ENCODE data around the gene SBNO2. TPM values are rescaled to one million over a fixed set of nuclear protein-coding genes. Genes with fewer than 3 reads are reported as not detected.
"Not testable (repeated sequence)": the region's sequence is repeated elsewhere in the genome, so short reads cannot be mapped to it uniquely, and the experiment has no call there.

The SBNO2 gene
- total and polyA plus RNA-seq, 7 experiments from 2014 or later, result 1.7 to 137 (median 93.5) TPM

- not testable (repeated sequence) for H3K4me3 ChIP-seq (ENCODE audit: low read length); H3K9me3 Mint-ChIP-seq; DNase-seq; H3K4me3 Mint-ChIP-seq; H3K27ac ChIP-seq (ENCODE audit: low read depth, low read length); H3K27me3 Mint-ChIP-seq; H3K4me1 Mint-ChIP-seq; H3K27me3 ChIP-seq (ENCODE audit: control insufficient read depth in 2 of 2, insufficient read depth in 2 of 2, low read length in 2 of 2); H3K9me3 ChIP-seq (ENCODE audit: control insufficient read depth in 2 of 3, low read length in 3 of 3); ATAC-seq; H3K4me1 ChIP-seq (ENCODE audit: control insufficient read depth in 2 of 2, insufficient read depth in 2 of 2, low read length in 2 of 2); H3K36me3 Mint-ChIP-seq
- H3K27ac Mint-ChIP-seq, result peak overlapping the region in 3 of 9 donors; percentile 31 to 79 (median 69)
- ChIA-PET POLR2A (interaction anchor here (3.4 kb wide), 1 partner anchor 78 kb away, joined by 27 read pairs; no protein-coding TSS in a partner anchor), CTCF (interaction anchor here (1.2 to 4.4 kb wide), 3 partner anchors 79 to 129 kb away, joined by 3 to 37 read pairs (median 6); no protein-coding TSS in a partner anchor)
- peaks cover 0 to 82% (median 12%) of the 10 kb centered on the region in 3 experiments for H3K36me3 ChIP-seq (ENCODE audit: control insufficient read depth in 2 of 3, insufficient read depth in 3 of 3, low read length in 3 of 3)
- intact Hi-C loops (cut with micrococcal nuclease), result loop anchor here (5.0 kb wide), 1 partner anchor 78 kb away; no protein-coding TSS in a partner anchor
These were observed 59.3 kb downstream of the SBNO2 start for GRCh38 chr19:1114728-1115127.

- peak overlapping the region; percentile 59 for H3K27ac ChIP-seq (ENCODE audit: low read depth, low read length)
- ATAC-seq (no peak), DNase-seq (no peak)
- ChIA-PET POLR2A (interaction anchor here (0.6 to 3.4 kb wide), 13 partner anchors 11 to 130 kb away, joined by 3 to 27 read pairs (median 3); partner anchors contain the start of gene SBNO2), CTCF (interaction anchor here (0.9 to 4.4 kb wide), 10 partner anchors 10 to 130 kb away, joined by 3 to 37 read pairs (median 6); no protein-coding TSS in a partner anchor)
- no peaks in the 10 kb centered on the region for H3K9me3 ChIP-seq (ENCODE audit: control insufficient read depth in 2 of 3, low read length in 3 of 3)
- Mint-ChIP-seq H3K4me1 (peaks cover 0 to 2% (median 0%) of the 10 kb centered on the region in 7 donors), H3K36me3 (peaks cover 0 to 6% (median 0%) of the 10 kb centered on the region in 5 donors), H3K4me3 (no peak overlapping the region), H3K9me3 (no peaks in the 10 kb centered on the region), H3K27ac (peak overlapping the region in 2 of 9 donors; percentile 36 to 77), H3K27me3 (no peaks in the 10 kb centered on the region)
- H3K4me3 ChIP-seq (ENCODE audit: low read length), result no peak overlapping the region
- H3K4me1 ChIP-seq (ENCODE audit: control insufficient read depth in 2 of 2, insufficient read depth in 2 of 2, low read length in 2 of 2), result peaks cover 0 to 8% of the 10 kb centered on the region in 2 donors
- H3K27me3 ChIP-seq (ENCODE audit: control insufficient read depth in 2 of 2, insufficient read depth in 2 of 2, low read length in 2 of 2), result no peaks in the 10 kb centered on the region
- peaks cover 0 to 82% (median 12%) of the 10 kb centered on the region in 3 experiments for H3K36me3 ChIP-seq (ENCODE audit: control insufficient read depth in 2 of 3, insufficient read depth in 3 of 3, low read length in 3 of 3)
- intact Hi-C loops (cut with micrococcal nuclease), result loop anchor here (1.0 to 5.0 kb wide), 2 partner anchors 78 to 127 kb away; partner anchors contain the start of gene ATP5F1D (in 1 of the 2)
These were observed 60.0 kb downstream of the SBNO2 start for GRCh38 chr19:1113986-1114483.

DNA sequence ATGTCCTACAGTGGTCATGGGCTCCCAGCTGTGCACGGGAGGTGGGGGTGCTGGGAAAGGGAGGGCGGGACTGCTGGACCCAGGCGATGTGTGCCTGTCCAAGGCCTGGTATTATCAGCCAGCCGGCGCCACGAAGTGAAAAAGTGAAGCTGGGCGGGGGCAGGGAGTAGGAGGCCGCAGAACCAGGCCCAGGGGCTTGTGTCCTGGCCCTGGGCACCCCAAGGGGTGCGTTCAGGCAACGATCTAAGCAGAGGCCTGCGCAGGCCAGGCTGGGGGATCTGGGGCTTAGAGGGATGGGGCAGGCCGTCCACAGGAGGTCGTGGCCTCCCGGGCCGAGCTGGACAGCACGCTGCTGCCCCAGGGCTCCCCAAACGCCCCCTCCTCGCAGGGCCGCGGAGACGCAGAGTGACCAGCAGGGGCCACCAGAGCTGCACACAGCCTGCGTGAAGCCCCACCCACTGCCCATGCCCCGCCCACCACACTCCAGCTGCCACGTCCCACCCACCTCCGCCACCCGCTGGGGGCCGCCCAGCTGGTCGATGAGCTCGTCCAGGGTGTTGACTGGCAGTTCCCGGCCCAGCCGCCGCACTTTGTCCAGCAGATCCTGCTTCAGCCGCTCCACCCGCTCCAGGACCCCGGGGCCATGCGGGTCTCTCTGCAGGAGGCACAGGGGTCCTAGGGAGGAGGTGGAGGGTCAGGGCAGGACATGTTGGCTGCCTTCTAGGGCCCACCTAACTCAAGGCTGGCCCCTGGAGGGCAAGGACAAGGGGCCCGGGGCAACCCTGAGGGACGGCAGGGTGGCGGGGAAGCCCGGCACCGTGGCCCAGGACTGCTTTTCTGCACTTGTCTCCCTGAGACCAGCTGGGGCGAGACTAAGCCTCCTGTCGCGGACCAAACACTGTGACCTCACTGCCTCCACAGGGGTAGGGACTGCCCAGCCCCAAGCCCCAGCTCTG is 60.8 kb downstream of the SBNO2 start:
- Mint-ChIP-seq H3K4me1 (peaks cover 0 to 2% (median 0%) of the 10 kb centered on the region in 7 donors), H3K27ac (peak overlapping the region in 3 of 9 donors; percentile 36 to 77 (median 74)), H3K9me3 (no peaks in the 10 kb centered on the region), H3K27me3 (no peaks in the 10 kb centered on the region), H3K36me3 (peaks cover 0 to under 1% (median 0%) of the 10 kb centered on the region in 5 donors), H3K4me3 (no peak overlapping the region)
- Histone ChIP-seq H3K4me3 (ENCODE audit: low read length) (no peak overlapping the region), H3K27ac (ENCODE audit: low read depth, low read length) (peak overlapping the region; percentile 59), H3K27me3 (ENCODE audit: control insufficient read depth in 2 of 2, insufficient read depth in 2 of 2, low read length in 2 of 2) (no peaks in the 10 kb centered on the region), H3K36me3 (ENCODE audit: control insufficient read depth in 2 of 3, insufficient read depth in 3 of 3, low read length in 3 of 3) (peaks cover 0 to 79% (median 12%) of the 10 kb centered on the region in 3 experiments), H3K9me3 (ENCODE audit: control insufficient read depth in 2 of 3, low read length in 3 of 3) (no peaks in the 10 kb centered on the region), H3K4me1 (ENCODE audit: control insufficient read depth in 2 of 2, insufficient read depth in 2 of 2, low read length in 2 of 2) (peaks cover 0 to 8% of the 10 kb centered on the region in 2 donors)
- intact Hi-C loops (cut with micrococcal nuclease), result loop anchor here (1.0 to 5.0 kb wide), 2 partner anchors 79 to 128 kb away; partner anchors contain the start of gene ATP5F1D (in 1 of the 2)
- DNase-seq (peak; percentile 73 to 86 (median 83)), ATAC-seq (peak; percentile 94)
- CTCF ChIA-PET, result interaction anchor here (0.8 to 4.4 kb wide), 11 partner anchors 11 to 131 kb away, joined by 3 to 37 read pairs (median 5); no protein-coding TSS in a partner anchor
- POLR2A ChIA-PET, result interaction anchor here (0.6 to 3.4 kb wide), 16 partner anchors 10 to 156 kb away, joined by 3 to 27 read pairs (median 3); partner anchors contain the start of genes CIRBP and SBNO2

GRCh38 chr19:1112268-1113029 is 61.6 kb downstream of the SBNO2 start:
- Histone ChIP-seq H3K9me3 (ENCODE audit: control insufficient read depth in 2 of 3, low read length in 3 of 3) (no peaks in the 10 kb centered on the region), H3K4me1 (ENCODE audit: control insufficient read depth in 2 of 2, insufficient read depth in 2 of 2, low read length in 2 of 2) (peaks cover 0 to 8% of the 10 kb centered on the region in 2 donors), H3K36me3 (ENCODE audit: control insufficient read depth in 2 of 3, insufficient read depth in 3 of 3, low read length in 3 of 3) (peaks cover 0 to 76% (median 12%) of the 10 kb centered on the region in 3 experiments), H3K4me3 (ENCODE audit: low read length) (no peak overlapping the region), H3K27ac (ENCODE audit: low read depth, low read length) (peak overlapping the region; percentile 59), H3K27me3 (ENCODE audit: control insufficient read depth in 2 of 2, insufficient read depth in 2 of 2, low read length in 2 of 2) (no peaks in the 10 kb centered on the region)
- Mint-ChIP-seq H3K9me3 (no peaks in the 10 kb centered on the region), H3K36me3 (no peaks in the 10 kb centered on the region), H3K27me3 (no peaks in the 10 kb centered on the region), H3K4me3 (no peak overlapping the region), H3K4me1 (peaks cover 0 to 2% (median 0%) of the 10 kb centered on the region in 7 donors), H3K27ac (no peak overlapping the region)
- ChIA-PET CTCF (interaction anchor here (0.8 to 4.4 kb wide), 3 partner anchors 75 to 92 kb away, joined by 3 to 37 read pairs (median 6); no protein-coding TSS in a partner anchor), POLR2A (interaction anchor here (1.1 to 3.4 kb wide), 9 partner anchors 9 to 94 kb away, joined by 3 to 27 read pairs (median 3); partner anchors contain the start of gene SBNO2)
- DNase-seq (no peak), ATAC-seq (no peak)
- intact Hi-C loops (cut with micrococcal nuclease), result loop anchor here (1.0 to 5.0 kb wide), 2 partner anchors 80 to 129 kb away; partner anchors contain the start of gene ATP5F1D (in 1 of the 2)

DNA sequence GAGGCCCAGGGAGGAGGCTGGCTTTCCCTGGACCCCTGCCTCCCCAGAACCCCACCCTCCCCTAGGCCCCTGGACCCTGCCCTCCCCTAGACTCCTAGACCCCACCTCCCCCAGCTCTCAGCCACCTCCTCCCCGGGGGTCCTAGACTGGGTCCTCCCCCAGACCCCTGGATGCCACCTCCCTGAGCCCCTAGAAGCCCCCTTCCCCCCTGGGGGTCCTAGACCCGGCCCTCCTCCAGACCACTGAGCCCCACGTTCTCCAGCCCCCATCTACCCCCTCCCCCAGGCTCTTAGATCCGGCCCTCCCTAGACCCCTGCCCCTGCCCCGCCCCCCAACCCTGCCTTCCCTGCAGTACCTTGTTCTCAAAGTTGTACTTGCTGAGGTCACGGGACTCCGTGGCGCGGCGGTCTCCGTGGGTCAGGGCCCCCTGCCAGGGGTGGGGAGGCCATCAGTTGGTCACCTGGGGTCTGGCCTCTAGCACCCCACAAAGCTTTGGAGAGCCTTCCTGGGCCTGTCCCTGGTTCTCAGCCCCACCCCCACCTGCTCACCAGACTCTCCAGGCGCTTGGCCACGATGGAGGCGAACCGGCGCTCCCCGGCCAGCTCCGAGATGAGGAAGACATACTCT is 62.3 kb downstream of the SBNO2 start:
- Histone ChIP-seq H3K9me3 (ENCODE audit: control insufficient read depth in 2 of 3, low read length in 3 of 3) (no peaks in the 10 kb centered on the region), H3K36me3 (ENCODE audit: control insufficient read depth in 2 of 3, insufficient read depth in 3 of 3, low read length in 3 of 3) (peaks cover 0 to 76% (median 12%) of the 10 kb centered on the region in 3 experiments), H3K4me1 (ENCODE audit: control insufficient read depth in 2 of 2, insufficient read depth in 2 of 2, low read length in 2 of 2) (peaks cover 0 to 8% of the 10 kb centered on the region in 2 donors), H3K4me3 (ENCODE audit: low read length) (no peak overlapping the region), H3K27me3 (ENCODE audit: control insufficient read depth in 2 of 2, insufficient read depth in 2 of 2, low read length in 2 of 2) (no peaks in the 10 kb centered on the region), H3K27ac (ENCODE audit: low read depth, low read length) (peak overlapping the region; percentile 33)
- H3K36me3 Mint-ChIP-seq, result peaks cover 0 to 1% (median 0%) of the 10 kb centered on the region in 5 donors
- ChIA-PET POLR2A (interaction anchor here (1.3 to 3.4 kb wide), 2 partner anchors 32 to 81 kb away, joined by 3 to 27 read pairs; no protein-coding TSS in a partner anchor), CTCF (interaction anchor here (0.7 to 4.4 kb wide), 3 partner anchors 10 to 92 kb away, joined by 3 to 37 read pairs (median 6); no protein-coding TSS in a partner anchor)
- no peak for ATAC-seq
- intact Hi-C loops (cut with micrococcal nuclease), result loop anchor here (5.0 kb wide), 1 partner anchor 81 kb away; no protein-coding TSS in a partner anchor
- H3K4me1 Mint-ChIP-seq, result peaks cover 0 to 3% (median 2%) of the 10 kb centered on the region in 7 donors
- H3K27ac Mint-ChIP-seq, result no peak overlapping the region
- H3K9me3 Mint-ChIP-seq, result no peaks in the 10 kb centered on the region
- no peak overlapping the region for H3K4me3 Mint-ChIP-seq
- H3K27me3 Mint-ChIP-seq, result no peaks in the 10 kb centered on the region
- DNase-seq, result no peak

All from naive thymus-derived CD4-positive, alpha-beta T cell (primary cell).